ENCODE data around the gene KCNN1.
"Not testable (repeated sequence)": the region's sequence is repeated elsewhere in the genome, so short reads cannot be mapped to it uniquely, and the experiment has no call there.

KCNN1 gene

GRCh38 chr19:17981611-17982010 is 14.7 kb downstream of the KCNN1 start:
- Histone ChIP-seq H3K36me3 (replicated peaks; ENCODE audit: low read depth, low read length) (no peaks in the 10 kb centered on the region), H3K4me2 (ENCODE audit: low read length) (no peak overlapping the region), H3K4me3 (ENCODE audit: low read length) (no peak overlapping the region), H3K4me1 (ENCODE audit: low read length) (peaks cover 20% of the 10 kb centered on the region), H3K9me3 (ENCODE audit: insufficient read depth, low read length) (no peaks in the 10 kb centered on the region), H3K27me3 (ENCODE audit: low read depth, low read length) (peaks cover 5% of the 10 kb centered on the region), H3K79me2 (ENCODE audit: low read length) (no peaks in the 10 kb centered on the region), H3K9ac (ENCODE audit: low read length) (no peak overlapping the region), H3K27ac (ENCODE audit: low read length) (no peak overlapping the region), H4K20me1 (ENCODE audit: insufficient read depth, low read length) (no peaks in the 10 kb centered on the region), H2AFZ (ENCODE audit: low read depth, low read length) (no peak overlapping the region)
- TF ChIP-seq EZH2phosphoT487 (IDR thresholded peaks at IDR 0.05; ENCODE audit: low read depth), result no peak
- no peak for TF ChIP-seq CTCF (IDR thresholded peaks at IDR 0.05; ENCODE audit: low read depth, low read length)

- no peak overlapping the region for H3K4me2 ChIP-seq (ENCODE audit: low read length)
- H3K27me3 ChIP-seq (ENCODE audit: low read depth, low read length), result peaks cover 5% of the 10 kb centered on the region
- H3K4me3 ChIP-seq (ENCODE audit: low read length), result no peak overlapping the region
- H3K4me1 ChIP-seq (ENCODE audit: low read length), result peaks cover 15% of the 10 kb centered on the region
- no peaks in the 10 kb centered on the region for H3K79me2 ChIP-seq (ENCODE audit: low read length)
- H3K9ac ChIP-seq (ENCODE audit: low read length), result no peak overlapping the region
- H4K20me1 ChIP-seq (ENCODE audit: insufficient read depth, low read length), result no peaks in the 10 kb centered on the region
- no peak for TF ChIP-seq CTCF (IDR thresholded peaks at IDR 0.05; ENCODE audit: low read depth, low read length)
- no peaks in the 10 kb centered on the region for H3K36me3 ChIP-seq (replicated peaks; ENCODE audit: low read depth, low read length)
- H2AFZ ChIP-seq (ENCODE audit: low read depth, low read length), result no peak overlapping the region
- no peak overlapping the region for H3K27ac ChIP-seq (ENCODE audit: low read length)
- H3K9me3 ChIP-seq (ENCODE audit: insufficient read depth, low read length), result no peaks in the 10 kb centered on the region
These were observed 15.5 kb downstream of the KCNN1 start for GRCh38 chr19:17982430-17982829.

GRCh38 chr19:17985037-17985818 is 18.3 kb downstream of the KCNN1 start:
- no peak overlapping the region for H3K4me2 ChIP-seq (ENCODE audit: low read length)
- no peaks in the 10 kb centered on the region for H3K79me2 ChIP-seq (ENCODE audit: low read length)
- no peaks in the 10 kb centered on the region for H3K9me3 ChIP-seq (ENCODE audit: insufficient read depth, low read length)
- TF ChIP-seq CTCF (IDR thresholded peaks at IDR 0.05; ENCODE audit: low read depth, low read length) (no peak), EZH2phosphoT487 (IDR thresholded peaks at IDR 0.05; ENCODE audit: low read depth) (no peak)
- H3K27me3 ChIP-seq (ENCODE audit: low read depth, low read length), result peaks cover 4% of the 10 kb centered on the region
- H3K4me1 ChIP-seq (ENCODE audit: low read length), result peaks cover 4% of the 10 kb centered on the region
- no peaks in the 10 kb centered on the region for H4K20me1 ChIP-seq (ENCODE audit: insufficient read depth, low read length)
- no peak overlapping the region for H3K27ac ChIP-seq (ENCODE audit: low read length)
- H2AFZ ChIP-seq (ENCODE audit: low read depth, low read length), result no peak overlapping the region
- H3K9ac ChIP-seq (ENCODE audit: low read length), result no peak overlapping the region
- H3K4me3 ChIP-seq (ENCODE audit: low read length), result no peak overlapping the region
- no peaks in the 10 kb centered on the region for H3K36me3 ChIP-seq (replicated peaks; ENCODE audit: low read depth, low read length)

DNA sequence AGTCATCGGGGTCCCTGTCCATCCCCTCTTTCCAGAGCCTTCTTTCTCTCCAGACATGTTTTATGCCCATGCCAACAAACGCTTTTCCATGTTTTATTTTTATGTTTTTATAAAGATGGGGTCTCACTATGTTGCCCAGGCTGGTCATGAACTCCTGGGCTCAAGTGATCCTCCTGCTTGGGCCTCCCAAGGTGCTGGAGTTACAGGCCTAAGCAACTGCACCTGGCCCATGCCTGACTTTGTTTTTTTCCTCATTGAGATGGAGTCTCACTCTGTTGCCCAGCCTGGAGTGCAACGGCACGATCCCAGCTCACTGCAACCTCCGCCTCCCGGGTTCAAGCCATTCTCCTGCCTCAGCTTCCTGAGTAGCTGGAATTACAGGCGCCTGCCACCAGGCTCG is 19.7 kb downstream of the KCNN1 start:
- not testable (repeated sequence) for H3K4me3 ChIP-seq (ENCODE audit: low read length); H3K79me2 ChIP-seq (ENCODE audit: low read length); H4K20me1 ChIP-seq (ENCODE audit: insufficient read depth, low read length); H3K36me3 ChIP-seq (replicated peaks; ENCODE audit: low read depth, low read length); H3K9me3 ChIP-seq (ENCODE audit: insufficient read depth, low read length); H3K4me1 ChIP-seq (ENCODE audit: low read length); H3K27me3 ChIP-seq (ENCODE audit: low read depth, low read length); H3K27ac ChIP-seq (ENCODE audit: low read length); H2AFZ ChIP-seq (ENCODE audit: low read depth, low read length); H3K4me2 ChIP-seq (ENCODE audit: low read length); H3K9ac ChIP-seq (ENCODE audit: low read length)

Measured in OCI-LY3 (cell line).